ENCODE data around the gene PIEZO1. TPM values are rescaled to one million over a fixed set of nuclear protein-coding genes. Genes with fewer than 3 reads are reported as not detected.

PIEZO1 gene
- total RNA-seq, 1 donor from 2014 or later, result 208 TPM

- Mint-ChIP-seq H3K9me3 (ENCODE audit: low read depth) (no peaks in the 10 kb centered on the region), H3K36me3 (ENCODE audit: low read depth) (no peaks in the 10 kb centered on the region), H3K27me3 (ENCODE audit: low read depth) (no peaks in the 10 kb centered on the region), H3K4me1 (ENCODE audit: low read depth) (peaks cover 4% of the 10 kb centered on the region), H3K4me3 (ENCODE audit: unreplicated experiment) (no peak overlapping the region), H3K27ac (ENCODE audit: unreplicated experiment) (no peak overlapping the region)
- TF ChIP-seq CTCF (IDR thresholded peaks at IDR 0.05), result no peak
- no peak for DNase-seq (ENCODE audit: low spot score)
Measured at GRCh38 chr16:88667461-88667860, 117.6 kb downstream of the PIEZO1 start.

- Mint-ChIP-seq H3K27ac (ENCODE audit: unreplicated experiment) (no peak overlapping the region), H3K4me1 (ENCODE audit: low read depth) (peaks cover 16% of the 10 kb centered on the region), H3K27me3 (ENCODE audit: low read depth) (no peaks in the 10 kb centered on the region), H3K9me3 (ENCODE audit: low read depth) (no peaks in the 10 kb centered on the region), H3K36me3 (ENCODE audit: low read depth) (no peaks in the 10 kb centered on the region), H3K4me3 (ENCODE audit: unreplicated experiment) (no peak overlapping the region)
- DNase-seq (ENCODE audit: low spot score), result no peak
- TF ChIP-seq CTCF (IDR thresholded peaks at IDR 0.05), result no peak
Measured at GRCh38 chr16:88665570-88665969, 119.5 kb downstream of the PIEZO1 start.

Small RNAs within 50 kb of the gene (microRNA-seq; reads per million reads assigned to microRNA genes)
- gene MIR4722 (ENCODE audit: borderline number of aligned reads), result not detected

Other genes with a start within 250 kb of the PIEZO1 start
- gene ZC3H18, start 214.8 kb downstream of the PIEZO1 start, total RNA-seq, result 32.1 to 38.4 TPM (median 36.7 TPM) in 3 replicates
- gene IL17C, start 146.6 kb downstream of the PIEZO1 start, total RNA-seq, result not detected in 3 replicates
- gene CYBA, start 134.2 kb downstream of the PIEZO1 start, total RNA-seq, result 13.4 to 55.1 TPM (median 51.7 TPM) in 3 replicates
- gene MVD, start 122.1 kb downstream of the PIEZO1 start, total RNA-seq, result 38.3 to 40.0 TPM (median 38.8 TPM) in 3 replicates
- gene SNAI3, start 98.7 kb downstream of the PIEZO1 start, total RNA-seq, result not detected in 3 replicates
- gene RNF166, start 78.8 kb downstream of the PIEZO1 start, total RNA-seq, result 12.8 to 15.5 TPM (median 14.3 TPM) in 3 replicates
- gene CTU2, start 78.7 kb downstream of the PIEZO1 start, total RNA-seq, result 20.7 to 37.1 TPM (median 24.1 TPM) in 3 replicates
- 2.9 to 11.7 TPM (median 3.7 TPM) in 3 replicates for gene CDT1, start 18.6 kb upstream of the PIEZO1 start, total RNA-seq
- gene APRT, start 26.7 kb upstream of the PIEZO1 start, total RNA-seq, result 68.8 to 90.2 TPM (median 70.7 TPM) in 3 replicates
- gene GALNS, start 71.7 kb upstream of the PIEZO1 start, total RNA-seq, result 34.1 to 36.6 TPM (median 34.6 TPM) in 3 replicates
- 42.7 to 55.8 TPM (median 52.5 TPM) in 3 replicates for gene TRAPPC2L, start 71.9 kb upstream of the PIEZO1 start, total RNA-seq
- gene PABPN1L, start 81.4 kb upstream of the PIEZO1 start, total RNA-seq, result not detected in 3 replicates
- 0.23 TPM in 1 of 3 replicates, not detected in the others for gene CBFA2T3, start 192.0 kb upstream of the PIEZO1 start, total RNA-seq

Data from chondrocyte (in vitro differentiated cells).